ES-I3 (cell line): ENCODE data around the gene PPA2.

Source experiments
- H3K36me3 ChIP-seq: 2 replicates; pipeline ENCODE4 v1.6.1; 2013; ENCODE audit warnings: mild to moderate bottlenecking, low read length, control low read depth, moderate library complexity; ENCODE audit not compliant: insufficient read depth
- H3K4me1 ChIP-seq: 2 replicates; pipeline ENCODE4 v1.6.1; 2013; ENCODE audit warnings: mild to moderate bottlenecking, control low read depth, low read length; ENCODE audit not compliant: insufficient read depth
- H3K9ac ChIP-seq: 2 replicates; pipeline ENCODE4 v1.6.1; 2013; ENCODE audit warnings: low read depth, mild to moderate bottlenecking, low read length, moderate library complexity
- H3K9me3 ChIP-seq: 2 replicates; pipeline ENCODE4 v1.6.1; 2013; ENCODE audit warnings: mild to moderate bottlenecking, low read length, moderate library complexity; ENCODE audit not compliant: control insufficient read depth, insufficient read depth

PPA2 gene

GRCh38 chr4:105392858-105393257 lies 81.0 kb downstream of the PPA2 start:
- H3K36me3 ChIP-seq = no peaks in the 10 kb centered on the region
- H3K9ac ChIP-seq = no peak overlapping the region
- no peaks in the 10 kb centered on the region for H3K4me1 ChIP-seq

GRCh38 chr4:105389167-105389566 lies 84.7 kb downstream of the PPA2 start:
- no peaks in the 10 kb centered on the region for H3K4me1 ChIP-seq
- no peak overlapping the region for H3K9ac ChIP-seq
- H3K9me3 ChIP-seq = no peaks in the 10 kb centered on the region
- no peaks in the 10 kb centered on the region for H3K36me3 ChIP-seq

More at GRCh38 chr4:105392858-105393257, 81.0 kb downstream of the PPA2 start:
- H3K9me3 ChIP-seq = no peaks in the 10 kb centered on the region

GRCh38 chr4:105387466-105387865 lies 86.4 kb downstream of the PPA2 start:
- Histone ChIP-seq H3K36me3 (no peaks in the 10 kb centered on the region), H3K4me1 (no peaks in the 10 kb centered on the region), H3K9me3 (no peaks in the 10 kb centered on the region), H3K9ac (no peak overlapping the region)

- Histone ChIP-seq H3K36me3 (no peaks in the 10 kb centered on the region), H3K9ac (no peak overlapping the region), H3K9me3 (no peaks in the 10 kb centered on the region), H3K4me1 (no peaks in the 10 kb centered on the region)
Observed at GRCh38 chr4:105386012-105386411, 87.8 kb downstream of the PPA2 start.

- no peaks in the 10 kb centered on the region for H3K9me3 ChIP-seq
Observed at GRCh38 chr4:105374071-105374470, 99.8 kb downstream of the PPA2 start.

GRCh38 chr4:105373324-105373723 lies 100.5 kb downstream of the PPA2 start:
- H3K9ac ChIP-seq = no peak overlapping the region
- no peaks in the 10 kb centered on the region for H3K4me1 ChIP-seq
- H3K36me3 ChIP-seq = no peaks in the 10 kb centered on the region; the same call in 1 of the 2 replicates
- no peaks in the 10 kb centered on the region for H3K9me3 ChIP-seq

More at GRCh38 chr4:105374071-105374470, 99.8 kb downstream of the PPA2 start:
- Histone ChIP-seq H3K9ac (no peak overlapping the region), H3K4me1 (no peaks in the 10 kb centered on the region), H3K36me3 (no peaks in the 10 kb centered on the region; the same call in 1 of the 2 replicates)

GRCh38 chr4:105369988-105370387 lies 103.9 kb downstream of the PPA2 start:
- Histone ChIP-seq H3K9me3 (peaks cover 2% of the 10 kb centered on the region; the same call in 1 of the 2 replicates), H3K4me1 (no peaks in the 10 kb centered on the region), H3K9ac (no peak overlapping the region), H3K36me3 (no peaks in the 10 kb centered on the region; the same call in 1 of the 2 replicates)

GRCh38 chr4:105361053-105361452 lies 112.8 kb downstream of the PPA2 start:
- no peaks in the 10 kb centered on the region for H3K4me1 ChIP-seq
- H3K36me3 ChIP-seq = no peaks in the 10 kb centered on the region
- H3K9ac ChIP-seq = no peak overlapping the region
- H3K9me3 ChIP-seq = no peaks in the 10 kb centered on the region

GRCh38 chr4:105357258-105357980 lies 116.4 kb downstream of the PPA2 start:
- no peaks in the 10 kb centered on the region for H3K9me3 ChIP-seq
- H3K4me1 ChIP-seq = no peaks in the 10 kb centered on the region
- no peaks in the 10 kb centered on the region for H3K36me3 ChIP-seq
- H3K9ac ChIP-seq = no peak overlapping the region

GRCh38 chr4:105356194-105356593 lies 117.7 kb downstream of the PPA2 start:
- H3K9ac ChIP-seq = no peak overlapping the region
- H3K36me3 ChIP-seq = no peaks in the 10 kb centered on the region
- H3K4me1 ChIP-seq = no peaks in the 10 kb centered on the region
- no peaks in the 10 kb centered on the region for H3K9me3 ChIP-seq

- H3K36me3 ChIP-seq = no peaks in the 10 kb centered on the region
- no peak overlapping the region for H3K9ac ChIP-seq
- H3K4me1 ChIP-seq = no peaks in the 10 kb centered on the region
- no peaks in the 10 kb centered on the region for H3K9me3 ChIP-seq
Observed at GRCh38 chr4:105352826-105353225, 121.0 kb downstream of the PPA2 start.

GRCh38 chr4:105351861-105352260 lies 122.0 kb downstream of the PPA2 start:
- no peaks in the 10 kb centered on the region for H3K36me3 ChIP-seq
- H3K9ac ChIP-seq = no peak overlapping the region
- no peaks in the 10 kb centered on the region for H3K4me1 ChIP-seq
- H3K9me3 ChIP-seq = no peaks in the 10 kb centered on the region

- Histone ChIP-seq H3K4me1 (no peaks in the 10 kb centered on the region), H3K36me3 (no peaks in the 10 kb centered on the region), H3K9me3 (no peaks in the 10 kb centered on the region), H3K9ac (no peak overlapping the region)
Observed at GRCh38 chr4:105350859-105351490, 122.9 kb downstream of the PPA2 start.

GRCh38 chr4:105348719-105349118 lies 125.1 kb downstream of the PPA2 start:
- no peaks in the 10 kb centered on the region for H3K9me3 ChIP-seq
- no peaks in the 10 kb centered on the region for H3K4me1 ChIP-seq
- no peak overlapping the region for H3K9ac ChIP-seq
- H3K36me3 ChIP-seq = no peaks in the 10 kb centered on the region

GRCh38 chr4:105346869-105347268 lies 127.0 kb downstream of the PPA2 start:
- H3K9me3 ChIP-seq = no peaks in the 10 kb centered on the region
- no peak overlapping the region for H3K9ac ChIP-seq
- no peaks in the 10 kb centered on the region for H3K36me3 ChIP-seq
- no peaks in the 10 kb centered on the region for H3K4me1 ChIP-seq
